ENCODE data around the gene MSI2. TPM values are rescaled to one million over a fixed set of nuclear protein-coding genes. Genes with fewer than 3 reads are reported as not detected.

MSI2 gene
- total RNA-seq, 1 donor from 2014 or later = 140 TPM

DNA sequence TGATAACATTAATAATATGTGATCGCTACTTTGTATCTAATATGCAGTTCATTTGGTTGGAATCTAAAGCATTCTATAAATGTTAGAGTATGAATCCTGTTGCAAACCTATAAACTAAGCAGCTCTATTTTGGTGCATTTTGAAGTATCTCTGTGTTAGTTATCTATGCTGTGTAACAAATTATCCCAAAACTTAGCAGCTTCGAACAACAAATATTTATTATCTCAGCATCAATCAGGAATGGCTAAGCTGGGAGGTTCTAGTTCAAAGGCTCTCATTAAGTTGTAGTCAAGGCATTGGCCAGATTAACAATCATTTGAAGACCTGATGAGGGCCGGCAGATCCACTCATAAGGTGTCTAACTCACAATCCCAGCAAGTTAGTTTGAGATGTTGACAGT is 10.1 kb upstream of the MSI2 start:
- DNase-seq (ENCODE audit: low read depth, low spot score) = no peak
- Mint-ChIP-seq H3K9me3 (peaks cover 13% of the 10 kb centered on the region), H3K27ac (ENCODE audit: unreplicated experiment) (no peak overlapping the region), H3K27me3 (ENCODE audit: low read depth) (no peaks in the 10 kb centered on the region), H3K4me1 (peaks cover 13% of the 10 kb centered on the region), H3K36me3 (ENCODE audit: low read depth) (peaks cover 19% of the 10 kb centered on the region), H3K4me3 (no peak overlapping the region)
- TF ChIP-seq, protein P1, sequence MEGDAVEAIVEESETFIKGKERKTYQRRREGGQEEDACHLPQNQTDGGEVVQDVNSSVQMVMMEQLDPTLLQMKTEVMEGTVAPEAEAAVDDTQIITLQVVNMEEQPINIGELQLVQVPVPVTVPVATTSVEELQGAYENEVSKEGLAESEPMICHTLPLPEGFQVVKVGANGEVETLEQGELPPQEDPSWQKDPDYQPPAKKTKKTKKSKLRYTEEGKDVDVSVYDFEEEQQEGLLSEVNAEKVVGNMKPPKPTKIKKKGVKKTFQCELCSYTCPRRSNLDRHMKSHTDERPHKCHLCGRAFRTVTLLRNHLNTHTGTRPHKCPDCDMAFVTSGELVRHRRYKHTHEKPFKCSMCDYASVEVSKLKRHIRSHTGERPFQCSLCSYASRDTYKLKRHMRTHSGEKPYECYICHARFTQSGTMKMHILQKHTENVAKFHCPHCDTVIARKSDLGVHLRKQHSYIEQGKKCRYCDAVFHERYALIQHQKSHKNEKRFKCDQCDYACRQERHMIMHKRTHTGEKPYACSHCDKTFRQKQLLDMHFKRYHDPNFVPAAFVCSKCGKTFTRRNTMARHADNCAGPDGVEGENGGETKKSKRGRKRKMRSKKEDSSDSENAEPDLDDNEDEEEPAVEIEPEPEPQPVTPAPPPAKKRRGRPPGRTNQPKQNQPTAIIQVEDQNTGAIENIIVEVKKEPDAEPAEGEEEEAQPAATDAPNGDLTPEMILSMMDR (conservative IDR thresholded peaks at IDR 0.05) = no peak

GRCh38 chr17:57247261-57247660 is 9.1 kb upstream of the MSI2 start:
- peaks cover 11% of the 10 kb centered on the region for H3K4me1 Mint-ChIP-seq

DNA sequence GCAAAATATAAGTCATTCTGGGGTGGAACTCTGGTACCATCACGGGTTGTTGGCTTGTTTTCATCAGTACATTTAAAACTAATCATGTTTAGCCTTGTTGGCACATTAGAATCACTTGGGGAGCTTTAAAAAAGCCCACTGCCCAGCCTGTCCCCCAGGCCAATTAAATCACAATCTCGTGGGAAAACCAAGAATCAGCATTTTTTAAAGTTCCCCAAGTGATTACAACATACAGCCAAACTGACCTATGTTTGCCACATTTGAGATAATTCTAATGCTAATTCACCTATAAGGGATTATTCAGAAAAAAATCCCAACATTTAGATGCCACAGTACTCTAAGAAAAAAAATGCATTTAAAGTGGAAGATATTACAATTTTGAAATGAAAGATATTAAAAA is 8.4 kb upstream of the MSI2 start:
- no peaks in the 10 kb centered on the region for H3K27me3 Mint-ChIP-seq (ENCODE audit: low read depth)
- no peak overlapping the region for H3K4me3 Mint-ChIP-seq
- H3K36me3 Mint-ChIP-seq (ENCODE audit: low read depth) = peaks cover 23% of the 10 kb centered on the region
- no peak for DNase-seq (ENCODE audit: low read depth, low spot score)
- H3K4me1 Mint-ChIP-seq = peaks cover 7% of the 10 kb centered on the region
- no peak overlapping the region for H3K27ac Mint-ChIP-seq (ENCODE audit: unreplicated experiment)
- TF ChIP-seq, protein P1 (conservative IDR thresholded peaks at IDR 0.05) = no peak
- peaks cover 16% of the 10 kb centered on the region for H3K9me3 Mint-ChIP-seq

More at GRCh38 chr17:57247261-57247660, 9.1 kb upstream of the MSI2 start:
- Mint-ChIP-seq H3K27me3 (ENCODE audit: low read depth) (no peaks in the 10 kb centered on the region), H3K4me3 (no peak overlapping the region), H3K36me3 (ENCODE audit: low read depth) (peaks cover 23% of the 10 kb centered on the region), H3K9me3 (peaks cover 16% of the 10 kb centered on the region), H3K27ac (ENCODE audit: unreplicated experiment) (no peak overlapping the region)
- DNase-seq (ENCODE audit: low read depth, low spot score) = no peak
- TF ChIP-seq, protein P1 (conservative IDR thresholded peaks at IDR 0.05) = no peak

DNA sequence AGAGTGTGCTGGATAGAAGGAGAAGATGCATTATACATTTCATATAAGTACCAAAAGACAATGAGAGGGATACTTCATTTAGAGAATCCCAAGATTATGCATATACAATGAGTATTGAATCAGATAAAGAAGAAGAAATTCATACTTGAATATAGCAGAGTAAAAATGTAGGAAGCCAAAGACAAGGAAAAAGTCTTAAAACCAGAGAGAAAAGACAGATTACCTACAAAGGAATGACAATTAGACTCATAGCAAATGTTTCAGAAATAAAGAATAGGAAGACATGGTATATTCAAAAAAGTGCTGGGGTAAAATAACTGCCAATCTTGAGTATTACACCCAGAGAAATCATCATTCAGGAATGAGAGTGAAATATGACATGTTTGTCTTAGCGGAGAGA is 6.8 kb upstream of the MSI2 start:
- DNase-seq (ENCODE audit: low read depth, low spot score) = no peak
- no peaks in the 10 kb centered on the region for H3K27me3 Mint-ChIP-seq (ENCODE audit: low read depth)
- peaks cover 23% of the 10 kb centered on the region for H3K36me3 Mint-ChIP-seq (ENCODE audit: low read depth)
- H3K9me3 Mint-ChIP-seq = peaks cover 16% of the 10 kb centered on the region
- H3K4me1 Mint-ChIP-seq = peaks cover 10% of the 10 kb centered on the region
- TF ChIP-seq, protein P1 (conservative IDR thresholded peaks at IDR 0.05) = no peak
- H3K4me3 Mint-ChIP-seq = no peak overlapping the region
- no peak overlapping the region for H3K27ac Mint-ChIP-seq (ENCODE audit: unreplicated experiment)

GRCh38 chr17:57251211-57251787 is 5.0 kb upstream of the MSI2 start:
- H3K9me3 Mint-ChIP-seq = peaks cover 16% of the 10 kb centered on the region
- peaks cover 23% of the 10 kb centered on the region for H3K36me3 Mint-ChIP-seq (ENCODE audit: low read depth)
- no peak overlapping the region for H3K27ac Mint-ChIP-seq (ENCODE audit: unreplicated experiment)
- H3K4me3 Mint-ChIP-seq = no peak overlapping the region
- TF ChIP-seq, protein P1 (conservative IDR thresholded peaks at IDR 0.05) = no peak
- H3K4me1 Mint-ChIP-seq = peaks cover 21% of the 10 kb centered on the region
- no peaks in the 10 kb centered on the region for H3K27me3 Mint-ChIP-seq (ENCODE audit: low read depth)
- no peak for DNase-seq (ENCODE audit: low read depth, low spot score)

Measured in neural crest cell (in vitro differentiated cells).